GM12873 (cell line): Measurements from ENCODE around the gene TCF4.

ENCODE experiments used
- TF ChIP-seq, protein P1 (sequence below): IDR thresholded peaks from 2 replicates; pipeline ENCODE4 v1.5.1; 2012; ENCODE audit warnings: low read depth, mild to moderate bottlenecking, moderate library complexity, low read length, control low read depth; ENCODE audit not compliant: insufficient read depth; ENCODE audit errors: missing control alignments

TCF4 gene

DNA sequence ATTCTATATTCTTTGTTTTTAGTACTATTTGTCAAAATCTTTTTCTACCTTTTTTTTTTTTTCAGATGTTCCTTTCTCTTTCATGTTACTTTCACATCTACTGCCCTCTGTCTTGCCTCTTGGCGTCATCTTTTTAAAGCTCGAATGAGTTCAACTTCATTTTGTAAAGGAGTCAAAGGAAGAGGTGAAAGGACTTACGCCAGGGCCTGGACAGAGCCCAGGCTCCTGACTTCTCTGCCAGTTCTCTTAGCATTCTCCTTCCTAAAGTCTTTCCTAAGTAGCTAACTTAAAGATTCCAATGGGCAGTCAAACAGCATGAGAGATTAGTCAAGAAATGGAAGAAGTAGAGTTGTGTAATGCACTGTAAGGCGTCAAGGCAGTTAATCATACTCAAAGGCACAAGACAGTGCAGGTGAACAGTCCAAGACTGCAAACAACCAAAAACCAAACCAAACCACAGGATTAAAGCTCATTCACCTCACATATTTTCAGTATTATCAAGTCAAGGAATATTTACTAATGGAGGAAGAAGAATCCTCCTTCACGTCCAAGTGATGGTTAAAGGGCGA lies 301.7 kb downstream of the TCF4 start:
- TF ChIP-seq, protein P1, sequence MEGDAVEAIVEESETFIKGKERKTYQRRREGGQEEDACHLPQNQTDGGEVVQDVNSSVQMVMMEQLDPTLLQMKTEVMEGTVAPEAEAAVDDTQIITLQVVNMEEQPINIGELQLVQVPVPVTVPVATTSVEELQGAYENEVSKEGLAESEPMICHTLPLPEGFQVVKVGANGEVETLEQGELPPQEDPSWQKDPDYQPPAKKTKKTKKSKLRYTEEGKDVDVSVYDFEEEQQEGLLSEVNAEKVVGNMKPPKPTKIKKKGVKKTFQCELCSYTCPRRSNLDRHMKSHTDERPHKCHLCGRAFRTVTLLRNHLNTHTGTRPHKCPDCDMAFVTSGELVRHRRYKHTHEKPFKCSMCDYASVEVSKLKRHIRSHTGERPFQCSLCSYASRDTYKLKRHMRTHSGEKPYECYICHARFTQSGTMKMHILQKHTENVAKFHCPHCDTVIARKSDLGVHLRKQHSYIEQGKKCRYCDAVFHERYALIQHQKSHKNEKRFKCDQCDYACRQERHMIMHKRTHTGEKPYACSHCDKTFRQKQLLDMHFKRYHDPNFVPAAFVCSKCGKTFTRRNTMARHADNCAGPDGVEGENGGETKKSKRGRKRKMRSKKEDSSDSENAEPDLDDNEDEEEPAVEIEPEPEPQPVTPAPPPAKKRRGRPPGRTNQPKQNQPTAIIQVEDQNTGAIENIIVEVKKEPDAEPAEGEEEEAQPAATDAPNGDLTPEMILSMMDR = no peak

DNA sequence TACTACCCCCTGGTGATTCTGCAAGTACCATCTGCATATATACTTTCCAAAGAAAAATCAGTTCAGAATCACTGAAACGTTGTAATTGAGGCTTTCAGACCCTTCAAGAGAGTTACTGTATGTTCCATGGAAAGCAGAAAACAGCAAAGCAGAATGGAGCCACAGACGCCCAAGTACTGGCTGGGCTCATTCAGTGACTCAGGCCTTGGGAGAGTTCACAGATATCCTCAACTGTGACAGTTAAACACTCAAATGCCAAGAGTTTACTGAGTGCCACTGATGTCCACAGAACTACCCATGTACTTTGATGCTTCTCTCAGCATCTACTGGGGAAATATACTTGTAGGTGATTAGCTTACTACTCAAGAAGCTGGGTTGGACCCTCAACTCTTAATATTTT lies 303.4 kb downstream of the TCF4 start:
- TF ChIP-seq, protein P1 = no peak

DNA sequence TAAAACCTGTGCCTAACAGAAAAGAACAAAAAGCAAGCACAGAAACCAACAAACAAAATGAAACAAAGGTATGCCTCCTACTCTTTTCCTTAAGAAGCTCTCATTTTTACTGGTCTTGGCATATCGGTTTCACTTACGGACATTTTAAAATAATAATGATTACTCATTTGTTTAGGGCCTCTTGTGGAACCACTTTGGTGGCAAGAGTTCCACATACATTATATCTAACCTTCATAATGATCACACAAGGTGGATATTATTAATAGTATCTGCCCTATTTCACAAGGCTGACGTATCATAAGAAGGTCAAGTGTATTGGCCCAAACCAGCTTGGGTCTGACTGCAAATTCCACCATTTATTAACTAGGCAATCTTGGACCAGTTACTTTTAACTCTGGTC lies 304.7 kb downstream of the TCF4 start:
- TF ChIP-seq, protein P1 = no peak

DNA sequence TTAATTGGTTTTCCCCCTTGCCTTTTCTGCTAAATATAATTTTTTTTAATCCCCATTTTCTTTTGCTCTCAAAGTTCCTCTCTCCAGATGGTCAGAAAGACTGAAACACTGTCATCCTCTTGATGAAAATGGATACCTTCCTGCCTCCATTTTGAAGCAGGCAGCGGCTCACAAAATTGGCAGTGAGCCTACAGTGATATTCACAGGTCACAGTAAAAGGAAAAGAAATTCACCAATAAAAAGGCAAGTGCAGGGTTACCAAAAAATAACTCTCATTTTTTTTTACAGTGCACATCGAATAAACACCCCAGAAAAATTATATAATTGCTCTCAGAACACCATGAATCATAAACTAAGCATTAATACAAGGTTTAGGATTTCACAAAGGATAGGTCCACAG lies 307.5 kb downstream of the TCF4 start:
- TF ChIP-seq, protein P1 = no peak

DNA sequence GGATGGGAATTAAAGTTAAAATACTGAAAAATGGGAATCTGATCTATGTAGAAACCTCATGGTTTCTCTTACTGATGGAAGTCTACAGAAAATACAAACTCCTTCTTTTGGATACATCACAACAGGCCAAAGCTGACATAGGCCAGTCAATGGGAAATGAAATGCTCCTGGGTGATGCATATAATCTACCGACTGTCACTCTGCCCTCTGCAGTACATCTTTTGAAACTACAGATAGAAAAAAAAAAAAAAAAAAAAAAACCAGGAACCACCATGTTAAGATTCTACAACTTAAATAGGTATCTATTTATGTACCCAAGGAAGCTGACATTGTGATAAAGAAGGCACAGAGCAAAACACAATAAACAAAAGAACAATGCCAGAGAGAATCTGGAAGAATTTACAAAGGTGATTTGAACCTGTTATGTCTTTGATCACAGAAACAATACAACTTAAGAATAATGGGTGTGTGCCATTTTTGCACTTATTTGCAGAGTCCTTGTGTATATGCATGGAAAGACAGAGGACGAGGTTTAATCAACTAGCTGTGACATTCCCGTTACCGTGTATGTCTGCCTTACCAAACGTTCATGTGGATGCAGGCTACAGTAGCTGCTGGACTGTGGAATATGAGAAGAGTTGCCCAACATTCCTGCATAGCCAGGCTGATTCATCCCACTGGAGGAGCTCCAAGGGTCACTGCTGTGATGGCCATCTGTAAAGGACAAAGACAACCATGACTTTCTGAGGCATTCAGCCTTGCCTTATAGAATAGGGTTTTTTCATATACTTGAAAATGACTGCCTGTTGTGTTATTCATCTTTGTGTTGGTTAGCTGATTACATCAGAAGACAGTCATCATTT lies 312.7 kb downstream of the TCF4 start:
- TF ChIP-seq, protein P1 = peak; percentile 39

DNA sequence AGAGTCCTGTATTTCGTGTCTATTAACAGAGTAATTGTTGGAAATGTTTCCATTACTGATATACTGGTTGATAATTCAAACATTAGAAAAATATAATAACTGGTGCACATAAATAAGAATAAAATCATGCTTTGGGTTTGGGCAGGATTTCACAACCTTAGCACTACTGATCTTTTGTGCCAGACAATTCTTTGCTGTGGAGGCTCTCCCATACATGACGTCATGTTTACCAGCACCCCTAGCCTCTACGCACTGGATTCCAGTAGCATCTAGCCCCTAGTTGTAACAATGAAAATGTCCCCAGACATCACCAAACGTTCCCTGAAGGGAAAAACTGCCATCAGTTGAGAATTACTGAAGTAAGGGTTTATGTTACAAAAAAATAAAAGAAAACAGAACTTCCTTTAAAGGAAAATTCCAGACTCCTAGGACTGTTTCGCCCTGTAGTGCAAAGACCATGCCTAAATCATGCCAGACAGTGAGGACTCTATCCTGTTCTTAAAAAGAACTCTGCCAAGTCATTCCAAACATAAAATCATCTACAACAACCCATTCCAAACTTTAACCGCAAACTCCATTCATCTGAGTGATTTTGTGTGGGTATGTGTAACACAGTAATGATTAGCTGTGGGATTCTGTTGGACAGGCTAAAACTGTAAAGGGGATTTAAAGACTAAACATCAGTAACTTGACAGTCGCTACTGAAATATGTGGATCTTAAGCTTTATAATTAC lies 315.3 kb downstream of the TCF4 start:
- TF ChIP-seq, protein P1 = no peak

DNA sequence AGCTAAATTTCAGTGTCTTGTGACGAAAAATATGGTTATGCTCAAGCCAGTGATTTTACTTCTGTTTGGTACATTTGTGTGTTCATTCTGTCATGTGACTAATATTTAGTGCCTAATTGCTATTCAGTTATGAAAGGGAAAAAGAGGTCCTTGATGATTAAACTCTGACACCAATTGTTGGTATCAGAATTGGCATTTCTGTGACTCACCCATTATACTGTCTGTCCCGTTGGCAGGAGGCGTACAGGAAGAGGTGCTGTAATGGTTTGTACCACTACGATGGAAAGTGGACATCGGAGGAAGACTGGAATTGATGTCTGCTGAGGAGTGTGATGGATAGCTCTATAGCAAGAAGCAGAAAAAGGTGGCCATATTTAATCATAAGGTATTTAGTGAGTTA lies 318.4 kb downstream of the TCF4 start:
- TF ChIP-seq, protein P1 = no peak
